HG02870 (cell line): ENCODE data around the gene SPNS1.
A peak's percentile ranks its signal among the peaks of the same experiment; 100 is the strongest.
"Not testable (repeated sequence)": the region's sequence is repeated elsewhere in the genome, so short reads cannot be mapped to it uniquely, and the experiment has no call there.

Source experiments
- ATAC-seq: cut with Tn5 transposase; IDR thresholded peaks from one replicate; pipeline ENCODE4 v1.9.1; 2021; ENCODE audit warnings: mild to moderate bottlenecking, moderate library complexity; ENCODE audit not compliant: unreplicated experiment

Gene SPNS1, protein sequence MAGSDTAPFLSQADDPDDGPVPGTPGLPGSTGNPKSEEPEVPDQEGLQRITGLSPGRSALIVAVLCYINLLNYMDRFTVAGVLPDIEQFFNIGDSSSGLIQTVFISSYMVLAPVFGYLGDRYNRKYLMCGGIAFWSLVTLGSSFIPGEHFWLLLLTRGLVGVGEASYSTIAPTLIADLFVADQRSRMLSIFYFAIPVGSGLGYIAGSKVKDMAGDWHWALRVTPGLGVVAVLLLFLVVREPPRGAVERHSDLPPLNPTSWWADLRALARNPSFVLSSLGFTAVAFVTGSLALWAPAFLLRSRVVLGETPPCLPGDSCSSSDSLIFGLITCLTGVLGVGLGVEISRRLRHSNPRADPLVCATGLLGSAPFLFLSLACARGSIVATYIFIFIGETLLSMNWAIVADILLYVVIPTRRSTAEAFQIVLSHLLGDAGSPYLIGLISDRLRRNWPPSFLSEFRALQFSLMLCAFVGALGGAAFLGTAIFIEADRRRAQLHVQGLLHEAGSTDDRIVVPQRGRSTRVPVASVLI

DNA sequence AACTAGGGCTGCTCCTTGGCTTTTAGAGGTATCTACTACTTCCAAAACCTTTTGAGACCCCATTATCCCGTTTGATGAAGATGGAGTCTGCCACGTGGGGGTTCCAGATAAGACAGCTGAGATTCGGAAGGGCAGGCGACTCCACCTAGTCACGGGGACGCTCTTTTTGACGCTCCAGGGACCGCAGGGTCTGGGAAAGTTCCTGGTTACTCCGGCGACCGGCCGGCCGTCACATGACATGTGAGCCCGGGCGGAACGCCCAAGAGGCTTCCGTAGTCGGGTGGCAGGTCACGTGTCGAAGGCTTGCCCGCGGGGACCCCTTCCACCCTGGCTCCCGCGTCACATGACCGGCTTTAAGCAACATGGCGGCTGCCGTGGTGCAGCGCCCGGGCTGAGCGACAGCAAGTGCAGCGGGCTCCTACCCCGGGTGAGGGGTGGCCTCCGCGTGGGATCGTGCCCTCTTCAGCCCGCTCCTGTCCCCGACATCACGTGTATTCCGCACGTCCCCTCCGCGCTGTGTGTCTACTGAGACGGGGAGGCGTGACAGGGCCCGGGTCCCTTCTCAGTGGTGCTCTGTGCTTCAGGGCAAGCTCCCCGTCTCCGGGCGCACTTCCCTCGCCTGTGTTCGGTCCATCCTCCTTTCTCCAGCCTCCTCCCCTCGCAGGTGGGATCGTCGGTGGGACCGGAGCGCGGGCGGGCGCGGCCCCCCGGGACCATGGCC is at the start of gene SPNS1:
TSS of gene SPNS1 (plus strand) at position 342 of the 721 bp plus-strand sequence. CDS start at position 716, 374 bp downstream.
- peak; percentile 81 for ATAC-seq

DNA sequence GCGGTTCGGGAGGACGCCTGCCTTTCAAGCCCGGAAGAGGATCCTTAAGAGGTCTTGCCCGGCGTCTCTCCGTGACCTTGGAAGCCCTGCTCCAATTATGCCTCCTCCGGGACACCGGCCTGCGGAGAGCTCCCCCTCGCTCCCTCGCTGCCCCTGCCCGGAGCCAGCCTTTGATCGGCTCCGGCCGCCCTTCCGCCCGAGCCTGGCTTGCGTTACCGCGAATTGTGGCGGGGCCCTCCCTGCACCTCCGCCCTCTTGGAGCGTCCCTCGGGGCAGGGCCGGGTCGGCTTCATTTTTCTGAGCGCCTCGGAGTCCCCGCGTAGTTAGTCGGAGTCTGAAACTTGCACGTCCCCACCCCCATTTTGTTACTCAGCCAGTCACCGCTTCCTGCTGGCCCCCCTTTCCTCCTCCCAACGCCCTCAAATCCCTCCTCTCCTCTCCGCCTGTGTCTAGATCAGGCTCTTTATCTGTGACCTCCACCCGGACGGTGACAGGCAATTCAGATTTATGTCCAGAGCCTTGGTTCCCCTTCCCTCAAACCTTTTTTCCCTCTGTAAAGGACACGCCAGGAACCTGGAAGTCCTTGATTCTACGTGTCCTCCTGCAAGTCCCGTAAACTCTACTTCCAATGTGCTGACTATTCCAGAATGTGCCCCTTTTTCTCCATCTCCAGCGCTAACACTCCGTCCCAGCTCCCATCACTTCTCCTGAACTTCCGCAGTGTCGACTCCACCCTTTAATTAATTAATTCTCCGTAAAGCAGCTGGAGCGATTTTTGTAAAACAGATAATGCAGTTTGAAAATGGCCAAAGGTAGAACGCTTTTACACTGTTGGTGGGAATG is 49.0 kb upstream of the SPNS1 start:
- peak; percentile 31 for ATAC-seq

DNA sequence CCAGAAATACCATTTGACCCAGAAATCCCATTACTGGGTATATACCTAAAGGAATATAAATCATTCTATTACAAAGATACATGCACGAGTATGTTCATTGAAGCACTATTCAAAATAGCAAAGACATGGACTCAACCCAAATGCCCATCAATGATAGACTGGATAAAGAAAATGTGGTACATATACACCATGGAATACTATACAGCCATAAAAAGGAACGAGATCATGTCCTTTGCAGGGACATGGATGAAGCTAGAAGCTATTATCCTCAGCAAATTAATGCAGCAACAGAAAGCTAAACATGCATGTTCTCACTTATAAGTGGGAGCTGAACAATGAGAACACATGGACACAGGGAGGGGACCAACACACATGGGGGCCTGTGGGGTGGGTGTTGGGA is 48.3 kb upstream of the SPNS1 start:
- ATAC-seq = not testable (repeated sequence)

DNA sequence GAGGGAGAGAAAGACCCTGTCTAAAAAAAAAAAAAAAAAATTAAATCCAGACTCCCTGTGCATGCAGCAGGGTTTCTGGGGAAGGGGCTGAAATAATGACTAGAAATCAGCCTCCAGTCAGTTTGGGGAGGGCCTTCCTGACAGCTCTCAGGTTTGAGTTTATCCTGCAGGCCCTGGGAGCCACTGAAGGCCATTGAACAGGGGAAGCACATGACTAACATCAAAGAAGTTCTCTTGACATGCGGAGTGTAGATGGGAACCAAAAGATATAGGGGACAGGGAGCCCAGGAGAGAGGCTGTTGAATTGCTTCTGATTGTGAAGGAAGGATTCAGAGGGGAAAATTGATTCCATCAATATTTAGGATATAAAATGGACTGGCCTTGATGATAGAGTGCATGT is 46.8 kb upstream of the SPNS1 start:
- no peak for ATAC-seq

DNA sequence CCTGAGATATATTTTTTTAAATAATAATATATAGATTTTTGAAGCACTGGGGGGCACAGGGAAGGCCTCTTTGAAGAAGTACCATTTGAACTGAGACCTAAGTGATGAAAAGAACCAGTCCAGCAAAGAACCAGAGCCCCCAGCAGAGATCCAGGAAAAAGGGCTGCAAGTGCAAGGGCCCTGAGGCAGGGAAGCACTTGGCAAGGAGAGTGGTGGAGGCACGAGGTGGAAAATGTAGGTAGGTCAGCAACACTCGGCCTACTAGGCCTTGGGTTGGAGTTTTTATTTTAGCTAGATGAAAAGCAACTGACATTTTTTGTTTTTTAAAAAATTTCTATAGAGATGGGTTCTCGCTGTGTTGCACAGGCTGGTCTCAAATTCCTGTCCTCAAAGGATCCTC is 44.4 kb upstream of the SPNS1 start:
- no peak for ATAC-seq

DNA sequence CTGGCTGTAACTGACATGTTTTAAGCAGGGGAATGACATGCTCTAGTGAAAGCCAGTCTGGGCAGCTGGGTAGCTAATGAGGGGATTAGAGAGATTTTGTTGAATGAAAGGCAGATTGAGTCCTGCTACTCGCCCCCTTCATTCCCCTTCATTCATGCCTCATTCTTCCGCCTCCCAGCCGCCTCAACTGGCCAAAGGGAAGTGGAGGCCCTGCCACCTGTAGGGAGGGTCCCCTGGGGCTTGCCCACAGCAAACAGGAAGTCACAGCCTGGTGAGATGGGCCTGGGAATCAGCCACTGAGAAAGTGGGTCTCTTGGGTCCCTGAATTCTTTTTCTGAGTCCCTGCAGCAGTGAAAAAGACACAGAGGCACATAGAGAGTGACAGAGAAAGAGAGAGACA is 43.9 kb upstream of the SPNS1 start:
- no peak for ATAC-seq

DNA sequence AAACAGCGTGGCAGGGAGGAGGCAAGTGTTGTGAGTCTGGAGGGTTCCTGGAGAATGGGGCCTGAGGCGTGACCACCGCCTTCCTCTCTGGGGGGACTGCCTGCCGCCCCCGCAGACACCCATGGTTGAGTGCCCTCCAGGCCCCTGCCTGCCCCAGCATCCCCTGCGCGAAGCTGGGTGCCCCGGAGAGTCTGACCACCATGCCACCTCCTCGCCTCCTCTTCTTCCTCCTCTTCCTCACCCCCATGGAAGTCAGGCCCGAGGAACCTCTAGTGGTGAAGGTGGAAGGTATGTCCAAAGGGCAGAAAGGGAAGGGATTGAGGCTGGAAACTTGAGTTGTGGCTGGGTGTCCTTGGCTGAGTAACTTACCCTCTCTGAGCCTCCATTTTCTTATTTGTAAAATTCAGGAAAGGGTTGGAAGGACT is 42.8 kb upstream of the SPNS1 start, which contains the start of gene CD19:
TSS of gene CD19 (plus strand) at position 171 of the 425 bp plus-strand sequence. CDS start at position 201, 30 bp downstream.
- no peak for ATAC-seq

DNA sequence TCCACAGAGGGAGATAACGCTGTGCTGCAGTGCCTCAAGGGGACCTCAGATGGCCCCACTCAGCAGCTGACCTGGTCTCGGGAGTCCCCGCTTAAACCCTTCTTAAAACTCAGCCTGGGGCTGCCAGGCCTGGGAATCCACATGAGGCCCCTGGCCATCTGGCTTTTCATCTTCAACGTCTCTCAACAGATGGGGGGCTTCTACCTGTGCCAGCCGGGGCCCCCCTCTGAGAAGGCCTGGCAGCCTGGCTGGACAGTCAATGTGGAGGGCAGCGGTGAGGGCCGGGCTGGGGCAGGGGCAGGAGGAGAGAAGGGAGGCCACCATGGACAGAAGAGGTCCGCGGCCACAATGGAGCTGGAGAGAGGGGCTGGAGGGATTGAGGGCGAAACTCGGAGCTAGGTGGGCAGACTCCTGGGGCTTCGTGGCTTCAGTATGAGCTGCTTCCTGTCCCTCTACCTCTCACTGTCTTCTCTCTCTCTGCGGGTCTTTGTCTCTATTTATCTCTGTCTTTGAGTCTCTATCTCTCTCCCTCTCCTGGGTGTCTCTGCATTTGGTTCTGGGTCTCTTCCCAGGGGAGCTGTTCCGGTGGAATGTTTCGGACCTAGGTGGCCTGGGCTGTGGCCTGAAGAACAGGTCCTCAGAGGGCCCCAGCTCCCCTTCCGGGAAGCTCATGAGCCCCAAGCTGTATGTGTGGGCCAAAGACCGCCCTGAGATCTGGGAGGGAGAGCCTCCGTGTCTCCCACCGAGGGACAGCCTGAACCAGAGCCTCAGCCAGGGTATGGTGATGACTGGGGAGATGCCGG is 42.0 kb upstream of the SPNS1 start:
- no peak for ATAC-seq

DNA sequence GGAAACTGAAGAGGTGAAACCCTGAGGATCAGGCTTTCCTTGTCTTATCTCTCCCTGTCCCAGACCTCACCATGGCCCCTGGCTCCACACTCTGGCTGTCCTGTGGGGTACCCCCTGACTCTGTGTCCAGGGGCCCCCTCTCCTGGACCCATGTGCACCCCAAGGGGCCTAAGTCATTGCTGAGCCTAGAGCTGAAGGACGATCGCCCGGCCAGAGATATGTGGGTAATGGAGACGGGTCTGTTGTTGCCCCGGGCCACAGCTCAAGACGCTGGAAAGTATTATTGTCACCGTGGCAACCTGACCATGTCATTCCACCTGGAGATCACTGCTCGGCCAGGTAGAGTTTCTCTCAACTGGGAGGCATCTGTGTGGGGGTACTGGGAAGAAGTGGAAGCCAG is 41.4 kb upstream of the SPNS1 start:
- ATAC-seq = no peak

DNA sequence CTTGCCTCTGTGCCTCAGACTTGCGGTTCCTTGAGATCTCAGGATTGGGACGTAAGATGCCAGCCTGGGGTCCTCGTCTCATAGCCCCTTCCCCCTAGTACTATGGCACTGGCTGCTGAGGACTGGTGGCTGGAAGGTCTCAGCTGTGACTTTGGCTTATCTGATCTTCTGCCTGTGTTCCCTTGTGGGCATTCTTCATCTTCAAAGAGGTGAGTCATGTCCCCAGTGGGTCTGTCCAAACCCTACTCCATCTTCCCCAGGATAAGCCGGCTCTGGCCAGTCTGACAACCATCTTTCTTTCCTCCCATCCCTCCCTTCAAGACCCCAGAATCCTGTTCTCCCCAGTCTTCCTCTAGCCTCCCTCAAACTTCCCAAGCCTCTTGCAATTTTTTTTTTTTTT is 39.2 kb upstream of the SPNS1 start:
- no peak for ATAC-seq

DNA sequence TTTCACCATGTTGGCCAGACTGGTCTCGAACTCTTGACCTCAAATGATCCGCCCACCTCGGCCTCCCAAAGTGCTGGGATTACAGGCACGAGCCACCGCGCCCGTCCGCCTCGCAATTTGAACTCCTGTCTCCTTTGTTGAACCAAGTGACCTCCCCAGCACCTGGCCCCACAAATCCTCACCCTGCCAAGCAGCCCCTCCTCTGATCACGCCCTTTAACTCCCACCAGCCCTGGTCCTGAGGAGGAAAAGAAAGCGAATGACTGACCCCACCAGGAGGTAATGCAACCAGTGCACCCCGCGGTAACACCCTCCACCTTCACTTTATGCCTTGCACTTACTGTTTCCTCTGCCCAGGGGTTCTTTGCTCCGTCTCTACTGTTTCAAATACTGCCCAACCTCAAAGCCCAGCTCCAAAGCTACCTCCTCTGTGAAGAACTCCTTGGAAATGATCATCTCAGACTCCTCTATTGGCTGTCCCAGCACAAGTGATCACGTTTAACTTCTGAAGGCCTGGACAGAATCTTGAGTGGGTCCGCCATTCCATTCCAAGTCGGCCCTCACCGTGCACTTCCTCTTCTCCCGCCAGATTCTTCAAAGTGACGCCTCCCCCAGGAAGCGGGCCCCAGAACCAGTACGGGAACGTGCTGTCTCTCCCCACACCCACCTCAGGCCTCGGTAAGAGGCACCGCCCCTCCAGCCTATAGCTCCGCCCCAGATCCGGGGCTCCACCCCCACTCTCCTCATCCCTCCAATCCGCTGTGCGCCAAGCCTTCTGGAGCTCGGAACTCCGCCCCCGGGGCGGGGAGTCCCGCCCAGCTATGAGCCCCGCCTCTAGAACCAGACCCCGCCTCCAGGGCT is 38.4 kb upstream of the SPNS1 start:
- no peak for ATAC-seq

DNA sequence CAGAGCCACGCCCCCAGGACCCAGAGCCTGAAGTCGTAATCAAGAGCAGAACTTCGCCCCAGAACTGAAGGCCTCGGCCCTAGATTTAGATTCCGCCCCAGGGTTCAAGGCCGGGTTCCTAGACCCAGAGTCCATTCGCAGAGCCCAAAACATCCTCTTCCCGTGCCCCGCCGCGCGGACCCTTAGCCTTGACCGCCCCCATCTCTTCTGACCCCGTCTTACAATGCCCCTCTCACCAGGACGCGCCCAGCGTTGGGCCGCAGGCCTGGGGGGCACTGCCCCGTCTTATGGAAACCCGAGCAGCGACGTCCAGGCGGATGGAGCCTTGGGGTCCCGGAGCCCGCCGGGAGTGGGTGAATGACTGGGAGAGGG is 37.8 kb upstream of the SPNS1 start:
- no peak for ATAC-seq

DNA sequence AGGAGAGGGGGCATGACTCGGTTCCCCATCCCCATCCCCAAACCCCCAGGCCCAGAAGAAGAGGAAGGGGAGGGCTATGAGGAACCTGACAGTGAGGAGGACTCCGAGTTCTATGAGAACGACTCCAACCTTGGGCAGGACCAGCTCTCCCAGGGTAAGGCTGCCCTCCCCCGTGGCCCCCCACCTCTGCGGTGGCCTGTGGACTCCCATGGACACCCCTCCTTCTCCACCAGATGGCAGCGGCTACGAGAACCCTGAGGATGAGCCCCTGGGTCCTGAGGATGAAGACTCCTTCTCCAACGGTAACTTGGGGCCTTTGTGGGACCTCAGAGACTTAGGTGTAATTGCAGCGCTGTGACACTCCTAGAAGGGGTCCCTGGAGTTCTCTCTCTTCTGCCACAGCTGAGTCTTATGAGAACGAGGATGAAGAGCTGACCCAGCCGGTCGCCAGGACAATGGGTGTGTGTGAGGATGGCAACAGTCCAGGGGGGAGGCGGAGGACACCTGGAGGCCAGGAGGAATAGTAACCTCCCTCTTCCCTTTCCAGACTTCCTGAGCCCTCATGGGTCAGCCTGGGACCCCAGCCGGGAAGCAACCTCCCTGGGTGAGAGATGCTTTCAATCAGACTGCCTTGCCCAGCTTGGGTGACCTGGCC is 37.2 kb upstream of the SPNS1 start:
- no peak for ATAC-seq

DNA sequence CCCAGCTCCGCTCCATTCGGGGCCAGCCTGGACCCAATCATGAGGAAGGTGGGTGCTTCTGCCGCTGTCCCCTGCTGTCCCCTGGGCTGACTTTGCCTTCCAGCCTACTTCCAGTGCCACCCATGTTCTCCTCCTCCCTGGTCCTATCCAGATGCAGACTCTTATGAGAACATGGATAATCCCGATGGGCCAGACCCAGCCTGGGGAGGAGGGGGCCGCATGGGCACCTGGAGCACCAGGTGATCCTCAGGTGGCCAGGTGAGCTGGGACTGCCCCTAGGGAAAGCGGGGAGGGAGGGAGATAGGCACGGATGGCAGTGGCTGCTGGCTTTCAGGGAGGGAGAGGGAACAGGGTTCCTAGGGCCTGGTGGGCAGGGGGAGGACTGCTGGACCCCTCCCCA is 35.9 kb upstream of the SPNS1 start:
- ATAC-seq = no peak

DNA sequence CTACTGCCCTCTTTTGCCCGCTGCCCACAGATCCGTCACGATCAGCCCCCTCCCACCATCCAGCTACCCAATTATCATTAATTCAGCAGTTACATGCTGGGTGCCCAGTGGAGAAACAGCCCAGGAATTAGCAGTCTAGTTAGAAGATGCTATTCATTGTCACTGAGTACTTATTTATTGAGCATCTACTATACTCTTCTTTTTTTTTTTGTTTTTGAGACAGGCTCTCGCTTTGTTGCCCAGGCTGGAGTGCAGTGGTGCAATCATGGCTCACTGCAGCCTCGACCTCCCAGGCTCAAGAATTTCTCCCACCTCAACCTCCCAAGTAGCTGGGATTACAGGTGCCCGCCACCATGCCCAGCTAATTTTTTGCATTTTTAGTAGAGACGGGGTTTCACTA is 34.8 kb upstream of the SPNS1 start:
- ATAC-seq = not testable (repeated sequence)

DNA sequence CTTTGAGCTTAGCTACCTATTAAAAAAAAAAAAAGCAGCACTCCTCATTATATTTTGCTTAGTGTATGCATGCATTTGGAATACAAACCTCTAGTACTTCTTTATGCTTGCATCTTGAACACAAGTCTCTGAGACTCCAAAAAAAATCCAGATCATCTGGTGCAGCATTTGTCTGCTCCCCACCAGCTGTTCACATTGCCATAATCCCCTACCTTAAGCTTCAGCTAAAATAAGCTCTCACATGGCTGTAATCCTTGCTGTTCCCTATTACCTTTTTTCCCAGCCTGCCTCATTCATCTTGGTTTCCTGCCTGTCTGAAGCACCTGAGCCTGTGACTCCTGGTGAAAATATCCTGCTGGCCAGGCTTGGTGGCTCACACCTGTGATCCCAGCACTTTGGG is 31.3 kb upstream of the SPNS1 start:
- ATAC-seq = no peak

DNA sequence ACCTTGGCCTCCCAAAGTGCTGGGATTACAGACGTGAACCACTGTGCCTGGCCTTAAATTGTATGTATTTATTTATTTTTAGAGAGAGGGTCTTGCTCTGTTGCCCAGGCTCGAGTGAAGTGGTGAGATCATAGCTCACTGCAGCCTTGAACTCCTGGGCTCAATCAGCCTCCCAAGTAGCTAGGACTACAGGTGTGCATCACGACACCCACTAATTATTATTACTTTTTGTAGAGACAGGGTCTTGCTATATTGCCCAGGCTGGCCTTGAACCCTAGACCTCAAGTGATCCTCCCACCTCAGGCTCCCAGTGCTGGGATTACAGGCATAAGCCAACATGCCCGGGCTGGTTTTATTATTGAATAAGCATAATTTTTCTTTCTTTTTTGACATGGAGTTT is 27.9 kb upstream of the SPNS1 start:
- no peak for ATAC-seq

DNA sequence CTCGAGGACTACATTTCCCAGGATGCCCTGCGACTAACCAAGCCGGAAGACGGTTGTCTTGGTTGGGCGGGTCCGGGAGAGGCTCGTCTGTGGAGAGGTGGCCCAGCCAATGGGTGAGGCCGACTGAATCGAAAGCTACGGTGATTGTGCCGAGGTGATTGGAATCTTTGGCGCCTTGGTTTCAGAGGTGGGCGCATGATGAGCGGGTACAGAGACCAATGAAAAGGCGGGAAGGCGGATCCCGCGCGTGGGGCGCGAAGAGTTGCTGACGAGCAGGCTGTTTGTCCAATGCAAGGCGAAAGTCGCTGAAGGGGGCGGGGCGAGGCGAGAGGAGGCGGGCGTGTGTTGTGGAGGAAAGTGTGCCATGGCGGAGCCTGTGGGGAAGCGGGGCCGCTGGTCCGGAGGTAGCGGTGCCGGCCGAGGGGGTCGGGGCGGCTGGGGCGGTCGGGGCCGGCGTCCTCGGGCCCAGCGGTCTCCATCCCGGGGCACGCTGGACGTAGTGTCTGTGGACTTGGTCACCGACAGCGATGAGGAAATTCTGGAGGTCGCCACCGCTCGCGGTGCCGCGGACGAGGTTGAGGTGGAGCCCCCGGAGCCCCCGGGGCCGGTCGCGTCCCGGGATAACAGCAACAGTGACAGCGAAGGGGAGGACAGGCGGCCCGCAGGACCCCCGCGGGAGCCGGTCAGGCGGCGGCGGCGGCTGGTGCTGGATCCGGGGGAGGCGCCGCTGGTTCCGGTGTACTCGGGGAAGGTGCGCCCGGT is 23.7 kb upstream of the SPNS1 start, which contains the start of gene NFATC2IP:
TSS of gene NFATC2IP (plus strand) at position 290 of the 762 bp plus-strand sequence. CDS start at position 365, 75 bp downstream.
- ATAC-seq = peak; percentile 95
